Epidermal melanocyte (primary cell): ENCODE results near the gene GRIK1.

Source experiments
- DNase-seq: peaks from one replicate; pipeline ENCODE4 v3.0.0; 2011; ENCODE audit warnings: low spot score; ENCODE audit not compliant: insufficient read length

The GRIK1 gene

DNA sequence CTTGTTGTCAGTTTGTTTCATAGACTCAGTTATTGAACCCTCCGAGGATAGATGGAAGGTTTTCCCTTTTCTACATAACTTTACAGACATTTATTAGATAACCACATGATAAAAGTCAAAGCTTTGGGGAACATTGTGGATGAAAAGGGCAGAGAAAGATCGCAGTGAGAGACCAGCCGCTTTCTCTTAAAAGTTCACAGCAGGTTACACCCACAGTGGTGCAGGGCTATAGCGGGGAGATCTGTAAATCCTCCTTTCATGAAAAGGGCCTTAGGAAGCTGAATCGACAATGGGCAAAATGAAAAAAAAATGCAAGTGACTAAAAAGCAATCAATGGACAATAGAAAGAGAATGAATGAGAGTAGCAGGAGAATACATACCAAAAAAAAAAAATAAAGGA, 218.6 kb downstream of the GRIK1 start:
- no peak for DNase-seq

DNA sequence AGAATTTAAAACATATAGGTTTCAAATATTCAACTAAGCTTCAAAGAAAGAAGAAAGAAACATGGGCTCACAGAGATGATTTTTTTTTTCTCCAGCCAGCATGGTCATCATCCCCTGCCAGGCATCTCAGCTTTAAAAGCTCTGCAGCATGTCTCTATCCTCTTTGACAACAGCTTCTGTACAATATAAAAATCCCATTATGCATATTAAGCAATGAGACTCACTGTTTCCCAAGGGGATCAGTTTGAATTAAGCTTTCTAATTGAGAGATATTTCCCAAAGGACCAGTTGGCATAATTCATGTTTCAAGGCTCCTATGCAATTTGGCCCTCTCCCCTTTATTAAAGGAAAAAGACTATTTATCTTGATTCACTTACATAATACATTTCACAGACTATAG, 220.3 kb downstream of the GRIK1 start:
- DNase-seq, result no peak

DNA sequence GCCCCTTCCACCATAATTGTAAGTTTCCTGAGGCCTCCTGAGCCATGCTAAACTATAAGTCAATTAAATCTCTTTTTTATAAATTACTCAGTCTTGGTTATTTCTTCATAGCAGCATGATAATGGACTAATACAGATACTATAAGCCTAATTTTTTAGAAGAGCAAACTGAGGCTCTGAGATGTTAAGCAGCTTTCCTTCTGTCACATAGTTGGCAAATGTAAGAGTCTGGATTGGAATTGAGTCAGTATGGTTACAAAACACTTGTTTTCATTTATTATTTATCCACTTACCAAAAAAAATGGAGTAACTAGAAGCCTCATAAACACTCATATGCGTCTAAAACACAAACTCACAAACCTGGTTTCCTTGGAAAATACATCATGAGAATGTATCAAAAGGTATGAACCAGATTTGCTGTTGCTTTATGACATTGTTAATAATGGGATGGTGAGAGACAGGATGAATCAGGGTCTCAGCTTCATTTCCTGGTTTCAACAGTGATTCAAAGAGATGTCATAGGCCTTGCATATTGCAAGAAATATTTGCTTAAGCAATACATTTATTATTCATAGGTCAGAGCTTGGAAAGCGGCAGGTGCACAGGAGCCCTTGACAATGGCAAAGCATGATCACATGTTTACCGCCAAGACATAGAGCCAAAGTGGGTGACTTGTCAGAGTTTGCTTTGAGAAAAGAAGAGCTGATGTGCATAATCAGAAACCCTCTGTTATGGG, 221.5 kb downstream of the GRIK1 start:
- DNase-seq, result no peak

DNA sequence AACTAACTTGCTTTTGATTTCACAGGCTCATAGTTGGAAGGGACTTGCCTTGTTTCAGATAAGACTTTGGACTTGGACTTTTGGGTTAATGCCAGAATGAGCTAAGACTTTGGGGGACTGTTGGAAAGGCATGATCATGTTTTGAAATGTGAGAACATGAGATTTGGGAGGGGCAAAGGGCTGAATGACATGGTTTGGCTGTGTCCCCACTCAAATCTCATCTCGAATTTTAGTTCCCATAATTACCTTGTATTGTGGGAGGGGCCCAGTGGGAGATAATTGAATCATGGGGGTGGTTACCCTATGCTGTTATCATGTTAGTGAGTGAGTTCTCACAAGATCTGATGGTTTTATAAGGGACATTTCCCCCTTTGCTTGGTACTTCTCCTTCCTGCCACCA, 222.1 kb downstream of the GRIK1 start:
- no peak for DNase-seq

DNA sequence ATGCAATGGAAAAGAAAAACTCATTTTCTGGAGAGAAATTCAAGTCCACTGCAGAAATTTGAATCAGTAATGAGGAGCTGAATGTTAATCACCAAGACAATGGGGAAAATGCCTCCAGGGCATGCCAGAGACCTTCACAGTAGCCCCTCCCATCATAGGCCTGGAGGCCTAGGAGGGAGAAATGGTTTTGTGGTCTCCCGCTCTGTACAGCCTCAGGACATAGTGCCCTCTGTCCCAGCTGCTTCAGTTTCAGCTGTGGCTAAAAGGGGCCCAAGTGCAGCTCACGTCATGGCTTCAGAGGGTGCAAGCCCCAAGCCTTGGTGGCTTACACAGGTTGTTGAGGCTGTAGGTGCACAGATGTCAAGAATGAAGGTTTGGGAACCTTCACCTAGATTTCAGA, 223.0 kb downstream of the GRIK1 start:
- DNase-seq, result no peak

DNA sequence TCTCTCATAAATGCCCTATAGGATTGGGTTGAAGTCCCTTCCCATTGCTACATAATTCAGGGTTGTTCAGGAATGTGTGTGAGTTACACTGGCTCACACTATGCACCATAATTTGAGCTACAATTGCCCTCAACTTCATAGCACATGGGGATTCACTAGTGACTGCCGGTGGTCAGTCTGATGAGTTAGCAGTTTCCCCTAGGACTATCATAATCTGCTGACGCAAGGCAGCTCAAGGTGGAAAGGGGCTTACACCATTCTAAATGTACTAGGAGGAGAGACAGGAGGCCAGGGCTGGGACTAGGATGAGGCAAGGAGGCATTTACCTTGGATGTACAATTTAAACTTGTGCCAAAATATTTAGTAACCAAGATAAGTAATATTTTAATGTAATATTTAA, 224.7 kb downstream of the GRIK1 start:
- no peak for DNase-seq

DNA sequence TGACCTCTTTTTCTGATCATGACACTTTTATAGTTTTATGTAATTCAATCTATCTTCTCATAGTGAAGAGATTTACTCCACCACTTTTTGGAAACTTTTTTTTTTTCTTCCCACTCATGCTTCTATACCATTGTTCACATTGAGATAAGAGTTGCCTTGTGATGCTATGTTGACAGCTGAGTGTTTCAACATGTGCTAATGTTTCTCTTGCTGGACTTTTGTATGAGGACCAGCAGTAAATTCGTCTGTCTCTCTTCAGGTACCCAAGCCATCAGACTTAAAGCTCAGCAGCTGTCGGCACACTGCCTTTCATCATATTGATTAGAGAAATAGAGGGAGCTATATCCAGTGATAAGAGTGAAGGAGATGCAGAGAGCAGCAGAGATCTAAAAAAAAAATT, 227.0 kb downstream of the GRIK1 start:
- no peak for DNase-seq

DNA sequence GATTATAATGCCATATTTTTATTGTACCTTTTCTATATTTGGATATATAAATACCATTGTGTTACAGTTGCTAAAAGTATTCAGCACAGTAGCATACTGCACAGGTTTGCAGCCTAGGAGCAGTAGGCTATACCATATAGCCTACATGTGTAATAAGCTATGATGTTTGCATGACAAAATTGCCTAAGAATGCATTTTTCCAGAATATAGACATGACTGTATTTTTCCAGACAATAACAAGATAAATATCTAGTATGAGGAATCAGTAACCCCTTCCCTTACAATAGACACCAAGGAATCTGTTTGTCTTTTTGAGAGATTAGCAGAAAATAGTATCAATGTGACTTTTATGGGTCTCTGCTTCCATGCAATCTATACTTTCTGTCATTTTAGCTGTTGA, 228.6 kb downstream of the GRIK1 start:
- DNase-seq, result no peak

DNA sequence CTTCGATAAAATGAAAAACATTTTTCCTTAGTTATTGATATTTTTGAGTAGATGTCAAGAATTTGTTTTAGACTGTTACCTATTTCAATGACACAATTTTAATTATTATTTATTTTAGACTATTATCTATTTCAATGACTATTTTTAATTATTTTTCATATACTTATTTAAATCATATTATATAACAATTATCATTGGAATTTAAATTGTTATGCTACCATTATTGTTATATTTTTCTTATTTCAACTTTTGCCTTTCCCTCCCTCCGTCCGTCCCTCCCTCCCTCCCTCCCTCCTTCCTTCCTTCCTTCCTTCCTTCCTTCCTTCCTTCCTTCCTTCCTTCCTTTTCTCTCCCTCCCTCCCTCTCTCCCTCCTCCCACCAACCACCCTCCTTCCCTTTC, 229.3 kb downstream of the GRIK1 start:
- DNase-seq, result no peak

DNA sequence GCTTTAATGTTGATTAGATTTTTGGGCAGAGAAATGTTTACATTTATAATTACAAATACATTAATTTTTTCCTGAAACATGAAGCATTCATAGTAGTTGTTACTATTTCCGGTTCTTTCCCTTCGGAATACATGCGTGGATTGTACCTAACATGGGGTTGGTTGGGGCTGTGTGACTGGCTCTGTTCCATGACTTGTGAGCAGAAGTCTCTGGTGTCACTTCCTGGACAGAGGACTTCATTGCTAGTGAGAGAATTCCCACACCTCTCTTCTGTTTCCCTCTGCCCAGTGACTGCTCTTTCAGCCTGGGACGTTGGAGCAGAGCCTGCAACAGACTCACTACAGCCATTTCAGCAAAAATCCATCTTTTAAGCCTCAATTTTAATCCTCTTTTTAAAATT, 231.4 kb downstream of the GRIK1 start:
- no peak for DNase-seq

DNA sequence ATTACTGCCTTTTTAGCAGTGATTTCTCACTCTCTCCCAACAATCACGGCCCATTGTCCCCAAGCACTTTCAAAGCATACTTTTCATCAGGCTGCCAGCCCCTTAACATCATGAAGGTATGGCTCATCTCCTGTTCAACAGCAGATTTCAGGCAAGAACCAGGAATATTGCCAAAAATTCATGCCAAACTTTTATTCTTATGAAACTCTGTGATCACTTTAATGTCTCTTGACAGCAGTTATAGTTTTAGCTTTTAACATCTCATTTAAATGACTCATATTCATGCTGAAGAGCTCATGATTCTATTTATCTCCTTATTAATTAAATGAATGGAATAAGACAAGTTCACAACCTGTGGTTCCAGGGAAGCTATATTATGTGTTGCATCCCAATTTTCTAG, 235.1 kb downstream of the GRIK1 start:
- DNase-seq, result no peak

DNA sequence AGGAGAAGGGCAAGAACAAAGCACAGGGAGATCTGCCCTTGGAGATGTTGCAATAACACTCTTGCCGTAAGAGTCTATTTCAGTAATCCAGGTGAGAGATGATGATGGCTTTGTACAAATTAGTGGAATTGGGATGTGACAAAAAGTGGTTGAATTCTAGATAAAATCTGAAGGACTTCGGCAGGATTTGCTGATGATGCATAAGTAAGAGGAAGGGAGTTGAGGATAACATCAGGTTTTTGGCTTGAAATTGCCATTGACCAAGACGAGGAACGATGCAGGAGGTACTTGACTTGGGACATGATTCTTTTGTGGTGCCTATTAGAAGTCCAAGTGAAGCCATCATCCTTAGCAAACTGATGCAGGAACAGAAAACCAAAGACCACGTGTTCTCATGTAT, 238.1 kb downstream of the GRIK1 start:
- DNase-seq, result no peak

DNA sequence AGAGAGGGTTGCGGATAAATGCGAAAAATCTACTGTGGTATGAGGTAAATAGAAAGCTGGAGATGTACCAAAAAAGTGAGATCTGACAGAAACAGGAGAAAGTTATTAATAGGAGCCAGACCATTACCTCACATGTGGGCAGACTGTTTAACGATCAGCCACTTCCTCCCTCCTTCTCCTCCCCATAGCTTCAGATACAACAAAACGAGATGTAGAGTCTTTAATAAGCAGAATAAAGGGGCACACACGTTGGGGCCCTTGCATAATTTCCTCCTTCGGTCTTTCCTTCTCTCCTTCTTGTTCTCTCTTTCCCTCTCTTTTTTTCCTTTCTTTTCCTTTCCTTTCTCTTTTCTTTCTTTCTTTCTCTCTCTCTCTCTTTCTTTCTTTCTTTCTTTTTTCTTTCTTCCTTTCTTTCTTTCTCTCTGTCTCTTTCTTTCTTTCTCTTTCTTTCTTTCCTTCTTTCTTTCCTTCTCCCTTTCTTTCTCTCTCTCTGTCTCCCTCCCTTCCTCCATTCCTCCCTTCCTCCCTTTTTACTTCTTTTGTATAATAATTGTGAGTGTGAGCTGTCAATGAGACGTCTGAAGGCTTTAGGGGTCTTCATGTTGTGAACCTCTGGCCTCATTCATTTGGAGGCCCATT, 242.1 kb downstream of the GRIK1 start:
- no peak for DNase-seq

DNA sequence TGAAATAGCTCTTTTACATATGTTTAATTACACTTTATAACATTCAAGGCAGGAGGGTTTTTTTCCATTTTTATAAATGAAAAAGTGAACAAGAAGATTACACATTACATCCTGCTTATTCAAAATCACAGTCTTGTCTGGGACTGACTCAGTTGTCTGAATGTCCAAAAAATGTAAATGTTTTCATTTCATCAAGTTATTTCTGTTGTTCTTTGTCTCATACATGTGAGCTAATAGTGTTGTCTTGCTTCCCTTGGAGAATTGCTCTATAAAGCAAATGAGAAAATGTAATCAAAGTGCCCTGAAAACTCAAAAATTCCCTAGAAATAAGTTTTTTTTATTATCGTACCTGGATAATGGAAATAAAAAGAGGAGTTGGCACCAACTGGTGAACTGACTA, 242.9 kb downstream of the GRIK1 start:
- DNase-seq, result no peak

DNA sequence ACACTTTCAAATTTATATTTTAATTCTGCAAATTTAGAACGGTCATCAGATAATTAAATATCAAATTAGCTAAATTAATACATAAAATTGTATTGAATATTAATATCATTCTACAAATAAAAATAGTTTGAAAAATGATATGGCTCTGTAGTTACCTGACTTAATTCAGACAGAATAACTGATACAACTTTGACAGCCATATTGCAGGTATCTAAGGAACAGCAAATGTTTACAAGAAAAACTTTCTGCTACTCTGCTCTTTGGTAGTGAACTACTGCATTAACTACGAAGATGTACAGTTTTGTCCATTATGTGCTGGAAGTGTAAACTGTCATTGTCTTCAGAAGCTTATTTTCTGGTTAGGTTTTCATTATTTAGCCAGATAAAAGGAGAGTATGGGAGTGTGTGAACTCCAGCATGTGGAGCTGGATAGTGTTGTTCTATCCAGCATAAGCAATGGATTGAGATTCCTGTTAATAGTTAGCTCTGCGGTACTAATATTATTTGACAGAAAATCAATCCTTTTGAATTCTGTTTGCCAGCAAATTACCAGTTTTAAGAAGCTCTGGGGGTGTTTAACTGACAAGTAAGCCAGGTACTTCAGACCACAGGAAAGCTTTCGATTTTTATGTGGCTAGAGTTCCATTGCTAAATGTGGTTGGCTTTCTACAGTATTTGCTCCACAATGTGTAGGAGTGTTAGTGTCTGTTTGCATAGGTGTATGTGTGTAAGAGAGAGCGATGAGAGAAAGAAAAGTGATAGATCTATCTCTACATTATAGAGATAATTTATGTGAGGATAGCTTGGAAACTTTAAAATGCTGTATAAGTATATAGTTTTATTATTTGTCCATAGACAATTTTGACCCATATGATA, 247.9 kb downstream of the GRIK1 start:
- DNase-seq, result no peak

DNA sequence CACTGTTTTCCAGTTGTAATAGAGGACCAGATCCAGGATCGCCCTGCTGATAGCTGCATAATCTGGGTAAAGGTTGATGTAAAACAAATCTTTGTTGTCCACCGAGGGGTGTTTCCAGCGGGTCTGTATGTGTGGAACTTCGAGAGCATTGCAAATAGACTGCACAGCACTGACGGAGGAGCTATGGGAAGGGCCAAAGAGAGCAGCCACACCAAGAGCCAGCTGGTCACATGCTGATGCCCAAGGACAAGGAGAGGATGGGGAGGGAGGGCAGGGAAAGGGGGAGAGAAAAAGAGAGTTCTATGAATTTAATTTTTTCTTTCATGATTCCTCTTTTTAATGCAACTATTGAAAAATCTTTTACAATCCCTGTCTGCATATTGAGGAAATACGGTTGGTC, 250.0 kb downstream of the GRIK1 start:
- DNase-seq, result no peak

DNA sequence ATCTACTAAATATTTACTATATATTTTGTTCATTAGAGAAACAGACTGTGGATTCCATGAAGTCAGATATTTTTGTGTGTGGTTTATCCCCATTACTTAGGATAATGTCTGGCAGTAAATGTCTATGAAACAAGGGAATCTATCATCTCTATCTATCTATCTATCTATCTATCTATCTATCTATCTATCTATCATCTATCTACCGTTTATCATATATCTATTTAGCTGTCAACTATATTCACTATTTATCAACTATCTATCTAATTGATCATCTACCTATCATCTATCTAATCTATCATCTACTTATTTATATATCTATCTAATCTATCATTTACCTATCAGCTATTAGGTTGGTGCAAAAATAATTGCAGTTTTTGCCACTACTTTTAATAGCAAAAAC, 255.7 kb downstream of the GRIK1 start:
- no peak for DNase-seq

DNA sequence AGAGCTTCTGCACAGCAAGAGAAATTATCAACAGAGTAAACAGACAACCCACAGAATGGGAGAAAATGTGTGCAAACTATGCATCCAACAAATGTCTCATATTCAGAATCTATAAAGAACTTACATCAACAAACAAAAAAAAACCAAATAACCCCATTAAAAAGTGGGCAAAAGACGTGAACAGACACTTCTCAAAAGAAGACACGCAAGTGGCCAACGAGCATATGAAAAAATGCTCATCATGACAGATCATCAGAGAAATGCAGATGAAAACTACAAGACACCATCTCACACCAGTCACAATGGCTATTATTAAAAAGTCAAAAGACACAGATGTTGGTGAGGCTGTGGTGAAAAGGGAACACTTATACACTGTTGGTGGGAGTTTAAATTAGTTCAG, 257.0 kb downstream of the GRIK1 start:
- no peak for DNase-seq

DNA sequence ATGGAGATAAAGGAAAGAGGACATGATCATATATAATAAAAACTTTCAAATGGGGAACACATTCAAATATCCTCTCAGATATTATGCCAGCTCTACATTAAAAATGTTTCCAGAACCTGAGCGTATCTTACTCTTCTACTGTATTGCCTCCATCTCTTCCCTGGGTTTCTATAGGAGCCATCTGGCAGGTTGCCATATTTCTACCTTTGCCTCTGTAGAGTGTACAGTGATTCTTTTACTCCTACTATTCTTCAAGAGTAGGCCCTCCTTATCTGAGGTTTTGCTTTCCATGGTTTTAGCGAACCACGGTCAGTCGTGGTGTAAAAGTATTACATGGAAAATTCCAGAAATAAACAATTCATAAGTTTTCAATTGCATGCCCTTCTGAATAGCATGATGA, 259.5 kb downstream of the GRIK1 start:
- no peak for DNase-seq

DNA sequence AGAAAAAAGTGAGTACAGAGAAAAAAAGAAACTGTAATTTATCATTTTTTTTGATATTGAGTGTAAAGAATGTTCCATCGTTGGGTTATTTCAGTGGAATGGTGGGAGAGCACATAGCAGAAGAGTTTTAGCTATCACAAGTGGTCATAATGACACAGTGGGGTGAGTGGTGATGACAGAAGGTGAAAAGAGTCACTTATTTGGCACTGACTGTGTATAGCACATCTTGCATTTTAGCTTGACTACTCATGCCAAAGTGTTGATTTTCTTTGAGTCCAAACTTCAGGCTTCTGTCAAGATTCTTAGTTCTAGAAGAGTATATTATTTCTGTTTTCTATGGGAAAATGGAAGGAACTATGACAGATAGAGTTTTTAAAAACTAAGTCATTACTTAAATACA, 261.2 kb downstream of the GRIK1 start:
- DNase-seq, result no peak

DNA sequence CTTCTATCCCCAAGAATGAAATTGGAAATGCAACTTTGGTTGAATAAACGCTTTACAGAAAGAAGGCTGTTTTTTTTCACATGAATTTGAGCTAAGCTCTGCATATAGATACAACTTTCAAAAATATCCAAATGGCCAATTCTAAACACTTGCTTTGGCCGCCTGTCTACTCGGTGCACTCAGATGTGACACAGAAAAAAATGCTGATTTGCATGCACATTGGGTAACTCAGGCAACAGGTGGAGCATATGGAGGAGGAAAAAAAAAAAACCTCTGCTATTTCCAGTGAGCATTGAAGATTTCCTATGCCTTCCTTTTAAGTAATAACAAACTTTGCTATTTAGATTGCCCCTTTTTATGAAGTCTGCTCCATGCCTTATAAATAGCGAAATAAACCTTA, 262.5 kb downstream of the GRIK1 start:
- no peak for DNase-seq

DNA sequence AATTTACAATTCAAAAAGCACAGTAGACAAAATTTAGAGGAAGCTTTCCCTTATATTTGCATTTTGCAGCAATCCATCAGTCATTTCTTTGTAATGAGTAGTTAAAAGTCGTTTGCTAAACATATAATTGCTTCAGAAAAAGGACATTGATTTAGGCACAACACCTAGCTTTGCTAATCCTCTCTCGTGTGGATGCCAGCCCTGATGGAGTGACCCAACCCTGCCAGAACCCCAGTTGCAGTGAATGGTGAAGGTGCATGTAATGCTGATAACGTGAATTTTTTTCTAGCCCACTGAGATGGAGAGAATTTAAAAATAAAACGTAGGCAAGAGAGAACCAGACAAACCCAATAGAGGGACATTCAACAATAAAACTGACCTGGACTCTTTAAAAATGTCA, 263.4 kb downstream of the GRIK1 start:
- DNase-seq, result no peak

DNA sequence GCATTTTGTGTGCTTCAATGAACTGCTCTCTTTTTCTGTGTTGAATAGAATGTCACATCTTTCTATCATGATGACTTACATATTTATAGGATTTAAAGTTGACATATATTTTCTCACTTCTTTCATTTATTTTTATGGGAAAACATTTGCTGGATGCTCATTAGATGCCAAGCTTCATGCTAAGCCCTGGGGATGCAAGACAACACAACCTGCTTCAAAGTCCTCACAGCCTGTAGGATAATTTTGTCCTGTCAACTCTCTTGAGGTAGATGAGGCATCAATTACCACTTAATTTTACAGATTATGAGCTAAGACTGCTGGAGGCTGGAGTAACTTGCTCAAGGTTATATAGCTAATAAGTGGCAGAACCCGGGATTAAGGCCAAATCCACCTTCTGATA, 264.3 kb downstream of the GRIK1 start:
- DNase-seq, result no peak
